GM19193 (cell line): ENCODE measurements around the gene LVRN.

ENCODE experiments used
- POLR2A ChIP-seq: IDR thresholded peaks from 4 replicates; pipeline ENCODE4 v1.6.1; 2011; ENCODE audit not compliant: insufficient read depth, insufficient read length; ENCODE audit errors: extremely low read depth

LVRN gene

GRCh38 chr5:115949096-115949495 lies 13.2 kb upstream of the LVRN start:
- no peak for TF ChIP-seq POLR2A

GRCh38 chr5:115952588-115952987 lies 9.7 kb upstream of the LVRN start:
- TF ChIP-seq POLR2A = no peak

GRCh38 chr5:115954144-115954543 lies 8.1 kb upstream of the LVRN start:
- no peak for TF ChIP-seq POLR2A

GRCh38 chr5:115956957-115957356 lies 5.3 kb upstream of the LVRN start:
- no peak for TF ChIP-seq POLR2A

GRCh38 chr5:115961381-115962238 lies 665 bp upstream of the LVRN start:
- TF ChIP-seq POLR2A = no peak

GRCh38 chr5:115962565-115963402 lies 509 bp downstream of the LVRN start:
- TF ChIP-seq POLR2A = no peak

- no peak for TF ChIP-seq POLR2A
Observed at GRCh38 chr5:115963566-115963965, 1.3 kb downstream of the LVRN start.

- TF ChIP-seq POLR2A = no peak
Observed at GRCh38 chr5:115968770-115969169, 6.5 kb downstream of the LVRN start.

GRCh38 chr5:115977096-115977495 lies 14.8 kb downstream of the LVRN start:
- no peak for TF ChIP-seq POLR2A

GRCh38 chr5:115977988-115978387 lies 15.7 kb downstream of the LVRN start:
- no peak for TF ChIP-seq POLR2A

- no peak for TF ChIP-seq POLR2A
Observed at GRCh38 chr5:115978779-115979178, 16.5 kb downstream of the LVRN start.

- no peak for TF ChIP-seq POLR2A
Observed at GRCh38 chr5:115979201-115980041, 17.1 kb downstream of the LVRN start.

GRCh38 chr5:115983519-115983918 lies 21.2 kb downstream of the LVRN start:
- TF ChIP-seq POLR2A = no peak

GRCh38 chr5:115985802-115986757 lies 23.8 kb downstream of the LVRN start:
- no peak for TF ChIP-seq POLR2A
